Measurements from ENCODE around the gene TENT5C.

DNA sequence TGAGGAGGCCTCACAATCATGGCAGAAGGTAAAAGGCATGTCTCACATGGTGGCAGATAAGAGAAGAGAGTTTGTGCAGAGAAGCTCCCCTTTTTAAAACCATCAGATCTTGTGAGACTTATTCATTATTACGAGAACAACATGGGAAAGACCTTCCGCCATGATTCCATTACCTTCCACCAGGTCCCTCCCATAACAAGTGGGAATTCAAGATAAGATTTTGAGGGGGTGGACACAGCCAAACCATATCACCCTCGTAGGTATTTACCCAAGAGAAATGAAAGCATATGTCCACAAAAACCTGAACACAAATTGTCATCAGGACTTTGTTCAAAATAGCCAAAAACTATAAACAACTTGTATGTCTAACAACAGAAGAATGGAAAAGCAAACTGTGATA is 45.9 kb upstream of the TENT5C start:
- TF ChIP-seq CHD2 (IDR thresholded peaks at IDR 0.05; ENCODE audit: borderline replicate concordance, low read depth, low read length), result no peak
- TF ChIP-seq NR2F1 (conservative IDR thresholded peaks at IDR 0.05), result no peak
- TF ChIP-seq, protein P1, sequence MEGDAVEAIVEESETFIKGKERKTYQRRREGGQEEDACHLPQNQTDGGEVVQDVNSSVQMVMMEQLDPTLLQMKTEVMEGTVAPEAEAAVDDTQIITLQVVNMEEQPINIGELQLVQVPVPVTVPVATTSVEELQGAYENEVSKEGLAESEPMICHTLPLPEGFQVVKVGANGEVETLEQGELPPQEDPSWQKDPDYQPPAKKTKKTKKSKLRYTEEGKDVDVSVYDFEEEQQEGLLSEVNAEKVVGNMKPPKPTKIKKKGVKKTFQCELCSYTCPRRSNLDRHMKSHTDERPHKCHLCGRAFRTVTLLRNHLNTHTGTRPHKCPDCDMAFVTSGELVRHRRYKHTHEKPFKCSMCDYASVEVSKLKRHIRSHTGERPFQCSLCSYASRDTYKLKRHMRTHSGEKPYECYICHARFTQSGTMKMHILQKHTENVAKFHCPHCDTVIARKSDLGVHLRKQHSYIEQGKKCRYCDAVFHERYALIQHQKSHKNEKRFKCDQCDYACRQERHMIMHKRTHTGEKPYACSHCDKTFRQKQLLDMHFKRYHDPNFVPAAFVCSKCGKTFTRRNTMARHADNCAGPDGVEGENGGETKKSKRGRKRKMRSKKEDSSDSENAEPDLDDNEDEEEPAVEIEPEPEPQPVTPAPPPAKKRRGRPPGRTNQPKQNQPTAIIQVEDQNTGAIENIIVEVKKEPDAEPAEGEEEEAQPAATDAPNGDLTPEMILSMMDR (IDR thresholded peaks at IDR 0.05 in 2 of 3, conservative IDR thresholded peaks at IDR 0.05 in 1 of 3; ENCODE audit: control insufficient read depth in 2 of 3, extremely low read depth in 1 of 3, insufficient read depth in 1 of 3, low read depth in 3 of 3, low read length in 3 of 3), result no peak
- TF ChIP-seq CHD1 (IDR thresholded peaks at IDR 0.05; ENCODE audit: low read depth, low read length), result no peak
- no peak for TF ChIP-seq PAX8 (IDR thresholded peaks at IDR 0.05)
- TF ChIP-seq, protein P2, sequence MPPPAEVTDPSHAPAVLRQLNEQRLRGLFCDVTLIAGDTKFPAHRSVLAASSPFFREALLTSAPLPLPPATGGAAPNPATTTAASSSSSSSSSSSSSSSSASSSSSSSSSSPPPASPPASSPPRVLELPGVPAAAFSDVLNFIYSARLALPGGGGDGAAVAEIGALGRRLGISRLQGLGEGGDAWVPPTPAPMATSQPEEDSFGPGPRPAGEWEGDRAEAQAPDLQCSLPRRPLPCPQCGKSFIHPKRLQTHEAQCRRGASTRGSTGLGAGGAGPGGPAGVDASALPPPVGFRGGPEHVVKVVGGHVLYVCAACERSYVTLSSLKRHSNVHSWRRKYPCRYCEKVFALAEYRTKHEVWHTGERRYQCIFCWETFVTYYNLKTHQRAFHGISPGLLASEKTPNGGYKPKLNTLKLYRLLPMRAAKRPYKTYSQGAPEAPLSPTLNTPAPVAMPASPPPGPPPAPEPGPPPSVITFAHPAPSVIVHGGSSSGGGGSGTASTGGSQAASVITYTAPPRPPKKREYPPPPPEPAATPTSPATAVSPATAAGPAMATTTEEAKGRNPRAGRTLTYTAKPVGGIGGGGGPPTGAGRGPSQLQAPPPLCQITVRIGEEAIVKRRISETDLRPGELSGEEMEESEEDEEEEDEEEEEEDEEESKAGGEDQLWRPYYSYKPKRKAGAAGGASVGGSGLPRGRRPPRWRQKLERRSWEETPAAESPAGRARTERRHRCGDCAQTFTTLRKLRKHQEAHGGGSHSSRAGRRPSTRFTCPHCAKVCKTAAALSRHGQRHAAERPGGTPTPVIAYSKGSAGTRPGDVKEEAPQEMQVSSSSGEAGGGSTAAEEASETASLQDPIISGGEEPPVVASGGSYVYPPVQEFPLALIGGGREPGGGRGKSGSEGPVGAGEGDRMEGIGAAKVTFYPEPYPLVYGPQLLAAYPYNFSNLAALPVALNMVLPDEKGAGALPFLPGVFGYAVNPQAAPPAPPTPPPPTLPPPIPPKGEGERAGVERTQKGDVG (CRISPR knock-in tag; IDR thresholded peaks at IDR 0.05), result no peak
- no peak for TF ChIP-seq HDAC2 (IDR thresholded peaks at IDR 0.05)
- TF ChIP-seq TAF1 (IDR thresholded peaks at IDR 0.05; ENCODE audit: borderline replicate concordance, low read depth, low read length), result no peak
- no peak for TF ChIP-seq POLR2A (IDR thresholded peaks at IDR 0.05; ENCODE audit: low read depth, low read length)
- TF ChIP-seq TCF12 (IDR thresholded peaks at IDR 0.05; ENCODE audit: low read depth, low read length), result no peak
- TF ChIP-seq POU2F2 (IDR thresholded peaks at IDR 0.05; ENCODE audit: borderline replicate concordance, low read depth, low read length), result no peak
- TF ChIP-seq PAX5 (IDR thresholded peaks at IDR 0.05; ENCODE audit: borderline replicate concordance, low read depth, low read length), result no peak
- no peak for TF ChIP-seq ESRRA (IDR thresholded peaks at IDR 0.05; ENCODE audit: low read length)

Data from GM12878 (cell line).